ENCODE results near the gene ELP1.

DNA sequence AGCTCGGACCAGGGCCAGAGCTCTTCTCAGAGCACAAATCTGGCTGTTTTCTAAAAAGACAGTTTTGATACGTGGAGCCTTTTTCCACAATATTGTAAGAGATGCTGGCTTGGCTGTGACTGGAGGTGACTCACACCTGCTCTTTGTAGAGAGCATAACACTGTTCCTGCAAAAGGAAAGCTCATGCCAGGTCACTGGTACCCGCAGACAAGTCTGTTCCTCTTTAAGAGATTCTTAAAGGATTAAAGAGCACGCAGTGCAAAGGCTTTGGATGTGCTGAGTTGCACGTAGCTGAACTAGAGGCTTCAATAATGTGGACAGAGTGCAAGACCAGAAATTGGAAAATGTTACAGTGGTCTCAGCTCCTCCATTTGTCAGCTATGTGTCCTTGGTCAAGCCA lies 97.1 kb downstream of the ELP1 start:
- TF ChIP-seq CTCF (IDR thresholded peaks at IDR 0.05; ENCODE audit: low read length): no peak
- TF ChIP-seq EZH2 (optimal IDR thresholded peaks at IDR 0.05; ENCODE audit: low read depth, low read length): no peak
